GM12864 (cell line): ENCODE results near the gene CDH18.

Experiments used
- DNase-seq: peaks from one replicate; pipeline ENCODE4 v3.0.0-alpha.2; 2011; ENCODE audit warnings: low read depth
- H3K4me3 ChIP-seq: 2 replicates; pipeline ENCODE4 v1.5.1; 2011; ENCODE audit warnings: mild to moderate bottlenecking, low read depth, low read length, control low read depth
- TF ChIP-seq, protein P1 (sequence below): IDR thresholded peaks from 2 replicates; pipeline ENCODE4 v1.5.1; 2011; ENCODE audit warnings: low read depth, mild to moderate bottlenecking, moderate library complexity, low read length, control low read depth, inconsistent platforms; ENCODE audit errors: missing control alignments

CDH18 gene

DNA sequence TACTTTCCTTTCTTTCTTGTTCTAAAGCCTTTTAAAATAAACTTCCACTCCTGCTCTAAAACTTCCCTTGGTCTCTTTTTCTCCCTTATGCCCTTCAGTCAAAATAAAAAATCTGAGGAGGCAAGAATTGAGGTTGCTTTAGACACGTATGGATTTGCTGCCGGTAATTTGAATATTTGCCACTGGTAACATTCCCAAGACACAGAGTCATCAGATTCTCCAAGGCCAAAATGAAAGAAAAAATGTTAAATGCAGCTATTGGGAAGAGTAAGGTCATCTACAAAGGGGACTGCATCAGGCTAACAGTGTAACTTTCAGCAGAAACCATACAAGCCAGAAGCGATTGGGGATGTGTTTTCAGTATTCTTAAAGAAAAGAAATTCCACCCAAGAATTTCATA, 311.1 kb downstream of the CDH18 start:
- no peak for DNase-seq
- TF ChIP-seq, protein P1, sequence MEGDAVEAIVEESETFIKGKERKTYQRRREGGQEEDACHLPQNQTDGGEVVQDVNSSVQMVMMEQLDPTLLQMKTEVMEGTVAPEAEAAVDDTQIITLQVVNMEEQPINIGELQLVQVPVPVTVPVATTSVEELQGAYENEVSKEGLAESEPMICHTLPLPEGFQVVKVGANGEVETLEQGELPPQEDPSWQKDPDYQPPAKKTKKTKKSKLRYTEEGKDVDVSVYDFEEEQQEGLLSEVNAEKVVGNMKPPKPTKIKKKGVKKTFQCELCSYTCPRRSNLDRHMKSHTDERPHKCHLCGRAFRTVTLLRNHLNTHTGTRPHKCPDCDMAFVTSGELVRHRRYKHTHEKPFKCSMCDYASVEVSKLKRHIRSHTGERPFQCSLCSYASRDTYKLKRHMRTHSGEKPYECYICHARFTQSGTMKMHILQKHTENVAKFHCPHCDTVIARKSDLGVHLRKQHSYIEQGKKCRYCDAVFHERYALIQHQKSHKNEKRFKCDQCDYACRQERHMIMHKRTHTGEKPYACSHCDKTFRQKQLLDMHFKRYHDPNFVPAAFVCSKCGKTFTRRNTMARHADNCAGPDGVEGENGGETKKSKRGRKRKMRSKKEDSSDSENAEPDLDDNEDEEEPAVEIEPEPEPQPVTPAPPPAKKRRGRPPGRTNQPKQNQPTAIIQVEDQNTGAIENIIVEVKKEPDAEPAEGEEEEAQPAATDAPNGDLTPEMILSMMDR = no peak

GRCh38 chr5:19660679-19661078, 327.3 kb downstream of the CDH18 start:
- TF ChIP-seq, protein P1 = no peak
- no peak for DNase-seq
- H3K4me3 ChIP-seq = no peak overlapping the region

More for the DNA sequence above, 311.1 kb downstream of the CDH18 start:
- no peak overlapping the region for H3K4me3 ChIP-seq

DNA sequence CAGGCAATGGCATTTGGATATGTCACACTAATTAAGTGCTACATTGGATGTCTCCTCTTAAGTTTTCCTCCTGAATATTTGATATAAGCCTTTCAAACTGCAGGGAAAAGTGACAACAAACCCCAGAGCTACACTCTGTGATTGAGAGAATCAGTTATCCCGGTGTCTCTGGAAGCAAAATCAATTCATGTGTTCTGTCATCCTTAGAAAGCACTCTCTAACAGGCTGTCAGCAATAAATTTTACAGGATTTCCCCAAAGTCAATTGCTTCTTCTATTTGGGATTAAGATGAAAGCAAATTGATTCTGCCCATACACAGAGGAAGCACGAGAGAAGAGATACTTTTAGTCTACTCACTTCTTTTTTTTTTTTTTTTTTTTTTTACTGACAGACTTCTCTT, 332.4 kb downstream of the CDH18 start:
- TF ChIP-seq, protein P1 = no peak
- DNase-seq = no peak

DNA sequence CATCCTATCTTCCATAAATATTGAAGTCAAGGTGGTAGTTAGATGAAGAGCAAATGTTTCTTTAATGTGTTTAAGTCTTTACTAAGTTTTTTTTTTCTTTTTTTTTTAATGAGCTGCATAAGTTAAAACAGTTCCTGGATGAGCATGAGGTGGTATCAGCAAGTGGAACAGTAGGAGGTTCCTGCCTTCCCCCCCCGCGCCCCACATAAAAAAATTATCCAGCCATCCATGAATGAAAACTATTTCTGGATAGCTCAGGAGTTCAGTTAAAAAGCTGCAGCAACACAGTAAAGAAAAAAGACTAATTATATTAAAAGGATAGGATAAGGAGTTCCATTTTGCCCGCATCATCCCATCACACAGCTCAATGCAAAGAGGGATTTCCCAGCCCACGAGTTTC, 349.5 kb downstream of the CDH18 start:
- no peak overlapping the region for H3K4me3 ChIP-seq
- TF ChIP-seq, protein P1 = no peak
- DNase-seq = no peak

More for the DNA sequence above, 332.4 kb downstream of the CDH18 start:
- H3K4me3 ChIP-seq = no peak overlapping the region

DNA sequence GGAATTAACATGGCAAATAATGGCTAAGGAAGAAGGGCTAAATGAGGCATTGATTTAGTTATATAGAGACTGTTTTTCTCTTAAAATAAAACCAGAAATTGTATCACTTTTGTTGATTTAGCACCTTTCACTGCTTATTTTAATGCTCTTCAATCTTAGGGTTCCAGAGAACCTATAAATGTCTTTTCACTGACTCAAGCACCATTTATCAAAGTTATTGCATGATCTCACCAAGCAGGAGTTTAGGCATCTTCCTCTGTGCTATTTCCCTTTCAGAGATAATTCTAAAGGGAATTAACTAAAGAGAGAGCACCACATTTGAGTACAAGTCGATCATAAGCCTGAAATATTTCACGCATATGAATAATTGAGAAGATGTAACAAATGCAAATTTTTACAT, 357.1 kb downstream of the CDH18 start:
- DNase-seq = no peak
- TF ChIP-seq, protein P1 = no peak
- H3K4me3 ChIP-seq = no peak overlapping the region

DNA sequence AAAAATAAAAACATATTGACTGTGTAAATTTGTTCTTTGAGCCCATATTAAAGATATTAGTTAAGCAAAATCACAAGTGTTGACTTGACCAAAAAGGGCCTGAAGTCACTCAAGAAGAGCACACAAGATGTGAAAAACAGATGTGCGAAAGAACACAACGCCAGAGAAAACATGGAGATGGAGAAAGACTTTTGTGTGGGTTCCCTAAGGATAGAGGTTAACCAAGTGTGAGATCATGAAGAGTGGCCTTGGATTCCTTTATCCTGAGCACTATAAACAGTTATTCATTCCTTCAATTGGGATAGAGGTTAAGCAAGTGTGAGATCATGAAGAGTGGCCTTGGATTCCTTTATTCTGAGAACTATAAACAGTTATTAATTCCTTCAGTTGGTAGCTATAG, 361.8 kb downstream of the CDH18 start:
- TF ChIP-seq, protein P1 = no peak
- no peak overlapping the region for H3K4me3 ChIP-seq
- no peak for DNase-seq

GRCh38 chr5:19625562-19625961, 362.4 kb downstream of the CDH18 start:
- TF ChIP-seq, protein P1 = no peak
- no peak for DNase-seq
- no peak overlapping the region for H3K4me3 ChIP-seq
